ENCODE results near the gene KCTD15.
"Not testable (repeated sequence)": the region's sequence is repeated elsewhere in the genome, so short reads cannot be mapped to it uniquely, and the experiment has no call there.

Gene KCTD15

GRCh38 chr19:33815380-33816340 is 19.0 kb downstream of the KCTD15 start:
- DNase-seq, result no peak

GRCh38 chr19:33818411-33818810 is 21.7 kb downstream of the KCTD15 start:
- DNase-seq, result no peak

- not testable (repeated sequence) for DNase-seq
These were observed 22.4 kb downstream of the KCTD15 start for GRCh38 chr19:33819078-33819477.

- DNase-seq, result no peak
These were observed 22.8 kb downstream of the KCTD15 start for GRCh38 chr19:33819506-33819879.

- peak; percentile 88 for DNase-seq
These were observed 23.5 kb downstream of the KCTD15 start for GRCh38 chr19:33819880-33820781.

GRCh38 chr19:33821871-33822270 is 25.2 kb downstream of the KCTD15 start:
- DNase-seq, result no peak

GRCh38 chr19:33823341-33823740 is 26.7 kb downstream of the KCTD15 start:
- DNase-seq, result no peak

GRCh38 chr19:33825556-33825955 is 28.9 kb downstream of the KCTD15 start:
- no peak for DNase-seq

- DNase-seq, result no peak
These were observed 29.9 kb downstream of the KCTD15 start for GRCh38 chr19:33826521-33826920.

GRCh38 chr19:33828266-33829075 is 31.8 kb downstream of the KCTD15 start:
- no peak for DNase-seq

GRCh38 chr19:33830264-33830663 is 33.6 kb downstream of the KCTD15 start:
- DNase-seq, result no peak

- DNase-seq, result no peak
These were observed 35.2 kb downstream of the KCTD15 start for GRCh38 chr19:33831825-33832224.

- no peak for DNase-seq
These were observed 36.0 kb downstream of the KCTD15 start for GRCh38 chr19:33832633-33833032.

- no peak for DNase-seq
These were observed 43.7 kb downstream of the KCTD15 start for GRCh38 chr19:33840382-33840781.

GRCh38 chr19:33840783-33841182 is 44.1 kb downstream of the KCTD15 start:
- DNase-seq, result no peak

GRCh38 chr19:33841685-33842084 is 45.0 kb downstream of the KCTD15 start:
- no peak for DNase-seq

GRCh38 chr19:33844478-33844877 is 47.8 kb downstream of the KCTD15 start:
- no peak for DNase-seq

- DNase-seq, result no peak
These were observed 48.8 kb downstream of the KCTD15 start for GRCh38 chr19:33845498-33845897.

GRCh38 chr19:33849551-33850147 is 53.0 kb downstream of the KCTD15 start:
- no peak for DNase-seq

- DNase-seq, result no peak
These were observed 62.3 kb downstream of the KCTD15 start for GRCh38 chr19:33859016-33859415.

GRCh38 chr19:33860312-33861090 is 63.8 kb downstream of the KCTD15 start:
- DNase-seq, result no peak
